ENCODE results near the gene FXYD3.

The FXYD3 gene

GRCh38 chr19:35093430-35093829 lies 22.2 kb upstream of the FXYD3 start:
- no peak for ATAC-seq
- no peak for TF ChIP-seq PATZ1 (CRISPR knock-in tag; IDR thresholded peaks at IDR 0.05; ENCODE audit: borderline replicate concordance)
- TF ChIP-seq SNAI2 (CRISPR knock-in tag; IDR thresholded peaks at IDR 0.05), result no peak
- TF ChIP-seq BACH2 (CRISPR knock-in tag; IDR thresholded peaks at IDR 0.05; ENCODE audit: borderline replicate concordance), result no peak
- TF ChIP-seq POU6F1 (CRISPR knock-in tag; IDR thresholded peaks at IDR 0.05; ENCODE audit: borderline replicate concordance, low read depth), result no peak
- TF ChIP-seq RARB (CRISPR knock-in tag; IDR thresholded peaks at IDR 0.05), result no peak
- no peak for TF ChIP-seq CSRNP3 (CRISPR knock-in tag; IDR thresholded peaks at IDR 0.05)
- no peak for TF ChIP-seq ARNTL (CRISPR knock-in tag; IDR thresholded peaks at IDR 0.05; ENCODE audit: borderline replicate concordance, low read depth)
- no peak for TF ChIP-seq OSR1 (CRISPR knock-in tag; IDR thresholded peaks at IDR 0.05)
- TF ChIP-seq ZC3H10 (CRISPR knock-in tag; IDR thresholded peaks at IDR 0.05), result no peak
- no peak for TF ChIP-seq ZFP30 (CRISPR knock-in tag; IDR thresholded peaks at IDR 0.05)
- no peak for TF ChIP-seq ZFP3 (CRISPR knock-in tag; IDR thresholded peaks at IDR 0.05)
- TF ChIP-seq PPARA (CRISPR knock-in tag; IDR thresholded peaks at IDR 0.05; ENCODE audit: borderline replicate concordance), result no peak
- TF ChIP-seq ZNF70 (CRISPR knock-in tag; IDR thresholded peaks at IDR 0.05), result no peak
- TF ChIP-seq, protein P1, sequence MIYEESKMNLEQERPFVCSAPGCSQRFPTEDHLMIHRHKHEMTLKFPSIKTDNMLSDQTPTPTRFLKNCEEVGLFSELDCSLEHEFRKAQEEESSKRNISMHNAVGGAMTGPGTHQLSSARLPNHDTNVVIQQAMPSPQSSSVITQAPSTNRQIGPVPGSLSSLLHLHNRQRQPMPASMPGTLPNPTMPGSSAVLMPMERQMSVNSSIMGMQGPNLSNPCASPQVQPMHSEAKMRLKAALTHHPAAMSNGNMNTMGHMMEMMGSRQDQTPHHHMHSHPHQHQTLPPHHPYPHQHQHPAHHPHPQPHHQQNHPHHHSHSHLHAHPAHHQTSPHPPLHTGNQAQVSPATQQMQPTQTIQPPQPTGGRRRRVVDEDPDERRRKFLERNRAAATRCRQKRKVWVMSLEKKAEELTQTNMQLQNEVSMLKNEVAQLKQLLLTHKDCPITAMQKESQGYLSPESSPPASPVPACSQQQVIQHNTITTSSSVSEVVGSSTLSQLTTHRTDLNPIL (CRISPR knock-in tag; IDR thresholded peaks at IDR 0.05; ENCODE audit: low read depth), result no peak
- TF ChIP-seq ISL1 (CRISPR knock-in tag; IDR thresholded peaks at IDR 0.05), result no peak
- no peak for TF ChIP-seq GLIS3 (CRISPR knock-in tag; IDR thresholded peaks at IDR 0.05)
- TF ChIP-seq, protein P2, sequence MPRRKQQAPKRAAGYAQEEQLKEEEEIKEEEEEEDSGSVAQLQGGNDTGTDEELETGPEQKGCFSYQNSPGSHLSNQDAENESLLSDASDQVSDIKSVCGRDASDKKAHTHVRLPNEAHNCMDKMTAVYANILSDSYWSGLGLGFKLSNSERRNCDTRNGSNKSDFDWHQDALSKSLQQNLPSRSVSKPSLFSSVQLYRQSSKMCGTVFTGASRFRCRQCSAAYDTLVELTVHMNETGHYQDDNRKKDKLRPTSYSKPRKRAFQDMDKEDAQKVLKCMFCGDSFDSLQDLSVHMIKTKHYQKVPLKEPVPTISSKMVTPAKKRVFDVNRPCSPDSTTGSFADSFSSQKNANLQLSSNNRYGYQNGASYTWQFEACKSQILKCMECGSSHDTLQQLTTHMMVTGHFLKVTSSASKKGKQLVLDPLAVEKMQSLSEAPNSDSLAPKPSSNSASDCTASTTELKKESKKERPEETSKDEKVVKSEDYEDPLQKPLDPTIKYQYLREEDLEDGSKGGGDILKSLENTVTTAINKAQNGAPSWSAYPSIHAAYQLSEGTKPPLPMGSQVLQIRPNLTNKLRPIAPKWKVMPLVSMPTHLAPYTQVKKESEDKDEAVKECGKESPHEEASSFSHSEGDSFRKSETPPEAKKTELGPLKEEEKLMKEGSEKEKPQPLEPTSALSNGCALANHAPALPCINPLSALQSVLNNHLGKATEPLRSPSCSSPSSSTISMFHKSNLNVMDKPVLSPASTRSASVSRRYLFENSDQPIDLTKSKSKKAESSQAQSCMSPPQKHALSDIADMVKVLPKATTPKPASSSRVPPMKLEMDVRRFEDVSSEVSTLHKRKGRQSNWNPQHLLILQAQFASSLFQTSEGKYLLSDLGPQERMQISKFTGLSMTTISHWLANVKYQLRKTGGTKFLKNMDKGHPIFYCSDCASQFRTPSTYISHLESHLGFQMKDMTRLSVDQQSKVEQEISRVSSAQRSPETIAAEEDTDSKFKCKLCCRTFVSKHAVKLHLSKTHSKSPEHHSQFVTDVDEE (CRISPR knock-in tag; IDR thresholded peaks at IDR 0.05), result no peak
- TF ChIP-seq ZNF565 (CRISPR knock-in tag; conservative IDR thresholded peaks at IDR 0.05; ENCODE audit: low read depth), result no peak
- TF ChIP-seq CSDC2 (CRISPR knock-in tag; IDR thresholded peaks at IDR 0.05), result no peak

- TF ChIP-seq POU6F1 (CRISPR knock-in tag; IDR thresholded peaks at IDR 0.05; ENCODE audit: borderline replicate concordance, low read depth) (no peak), OSR1 (CRISPR knock-in tag; IDR thresholded peaks at IDR 0.05) (no peak), ZNF8 (CRISPR knock-in tag; IDR thresholded peaks at IDR 0.05) (no peak)
- ATAC-seq, result no peak
These were observed 21.5 kb upstream of the FXYD3 start for GRCh38 chr19:35093941-35094647.

Measured in SK-N-SH treated with all-trans-retinoic acid at 6 μM for 48 hours (cell line).